ENCODE measurements around the gene CECR2. TPM values are rescaled to one million over a fixed set of nuclear protein-coding genes. Genes with fewer than 3 reads are reported as not detected.

Gene CECR2
- total RNA-seq, 1 experiment from 2014 or later: 111 TPM

GRCh38 chr22:17336061-17336460, 33.2 kb upstream of the CECR2 start:
- ATAC-seq: no peak
- Mint-ChIP-seq H3K4me3 (no peak overlapping the region), H3K27ac (no peak overlapping the region), H3K36me3 (no peaks in the 10 kb centered on the region), H3K9me3 (no peaks in the 10 kb centered on the region), H3K27me3 (ENCODE audit: low read depth) (no peaks in the 10 kb centered on the region), H3K4me1 (peaks cover 9% of the 10 kb centered on the region)
- no peak for DNase-seq (ENCODE audit: low spot score)
- ChIA-PET POLR2A (no interaction called here), CTCF (no interaction called here)
- TF ChIP-seq GABPB1 (CRISPR knock-in tag; IDR thresholded peaks at IDR 0.05) (no peak), EMX1 (CRISPR knock-in tag; IDR thresholded peaks at IDR 0.05) (no peak), MXD4 (CRISPR knock-in tag; IDR thresholded peaks at IDR 0.05; ENCODE audit: borderline replicate concordance) (no peak), ZNF671 (CRISPR knock-in tag; IDR thresholded peaks at IDR 0.05) (no peak), SMAD4 (CRISPR knock-in tag; IDR thresholded peaks at IDR 0.05) (no peak), IRF2 (CRISPR knock-in tag; IDR thresholded peaks at IDR 0.05; ENCODE audit: borderline replicate concordance, low read depth) (no peak), ELF4 (CRISPR knock-in tag; IDR thresholded peaks at IDR 0.05; ENCODE audit: low read depth) (no peak), GRHL2 (CRISPR knock-in tag; IDR thresholded peaks at IDR 0.05; ENCODE audit: insufficient replicate concordance, severe bottlenecking) (no peak), ZNF263 (CRISPR knock-in tag; IDR thresholded peaks at IDR 0.05; ENCODE audit: low read depth) (no peak), ZNF396 (CRISPR knock-in tag; IDR thresholded peaks at IDR 0.05; ENCODE audit: borderline replicate concordance) (no peak), E2F1 (CRISPR knock-in tag; IDR thresholded peaks at IDR 0.05) (no peak), SP1 (CRISPR knock-in tag; conservative IDR thresholded peaks at IDR 0.05) (no peak), TP53 (CRISPR knock-in tag; IDR thresholded peaks at IDR 0.05) (no peak), ATF2 (CRISPR knock-in tag; IDR thresholded peaks at IDR 0.05; ENCODE audit: borderline replicate concordance, low read depth) (no peak), ZNF219 (CRISPR knock-in tag; IDR thresholded peaks at IDR 0.05; ENCODE audit: borderline replicate concordance) (no peak), NFATC4 (CRISPR knock-in tag; IDR thresholded peaks at IDR 0.05) (no peak)

- H3K4me3 Mint-ChIP-seq: no peak overlapping the region
- H3K9me3 Mint-ChIP-seq: no peaks in the 10 kb centered on the region
- POLR2A ChIA-PET: no interaction called here
- H3K4me1 Mint-ChIP-seq: peaks cover 14% of the 10 kb centered on the region
- DNase-seq (ENCODE audit: low spot score) (no peak), ATAC-seq (no peak)
- H3K27me3 Mint-ChIP-seq (ENCODE audit: low read depth): no peaks in the 10 kb centered on the region
- CTCF ChIA-PET: no interaction called here
- no peaks in the 10 kb centered on the region for H3K36me3 Mint-ChIP-seq
- no peak overlapping the region for H3K27ac Mint-ChIP-seq
- TF ChIP-seq TEAD4 (CRISPR knock-in tag; IDR thresholded peaks at IDR 0.05) (no peak), PRDM15 (CRISPR knock-in tag; IDR thresholded peaks at IDR 0.05) (no peak), ZNF425 (CRISPR knock-in tag; conservative IDR thresholded peaks at IDR 0.05) (no peak), PREB (CRISPR knock-in tag; IDR thresholded peaks at IDR 0.05; ENCODE audit: borderline replicate concordance) (no peak), JAZF1 (CRISPR knock-in tag; IDR thresholded peaks at IDR 0.05) (no peak), ZNF263 (CRISPR knock-in tag; IDR thresholded peaks at IDR 0.05; ENCODE audit: low read depth) (no peak), ZNF121 (CRISPR knock-in tag; IDR thresholded peaks at IDR 0.05) (no peak), TP53 (CRISPR knock-in tag; IDR thresholded peaks at IDR 0.05) (no peak), ZNF219 (CRISPR knock-in tag; IDR thresholded peaks at IDR 0.05; ENCODE audit: borderline replicate concordance) (no peak), ZNF317 (CRISPR knock-in tag; IDR thresholded peaks at IDR 0.05; ENCODE audit: borderline replicate concordance, low read depth) (no peak), FOXP1 (CRISPR knock-in tag; IDR thresholded peaks at IDR 0.05; ENCODE audit: borderline replicate concordance) (no peak), NR1H2 (CRISPR knock-in tag; IDR thresholded peaks at IDR 0.05) (no peak)
Observed at GRCh38 chr22:17337639-17338038, 31.6 kb upstream of the CECR2 start.

All from WTC11 (cell line).